Measurements from ENCODE around the gene SLC9A4. TPM values are rescaled to one million over a fixed set of nuclear protein-coding genes. Genes with fewer than 3 reads are reported as not detected.
"Not testable (repeated sequence)": the region's sequence is repeated elsewhere in the genome, so short reads cannot be mapped to it uniquely, and the experiment has no call there.

Gene SLC9A4
- total RNA-seq, 1 donor = not detected

- Histone ChIP-seq H3K9me3 (ENCODE audit: low read depth, low read length) (no peaks in the 10 kb centered on the region), H3K4me1 (ENCODE audit: insufficient read depth, low read length) (no peaks in the 10 kb centered on the region), H4K20me1 (ENCODE audit: insufficient read depth, low read length) (no peaks in the 10 kb centered on the region), H3K27me3 (ENCODE audit: insufficient read depth, low read length) (no peaks in the 10 kb centered on the region), H3K27ac (ENCODE audit: low read depth, low read length) (no peak overlapping the region), H3K4me2 (ENCODE audit: insufficient read depth, low read length) (no peak overlapping the region), H2AFZ (ENCODE audit: low read length) (no peak overlapping the region), H3K4me3 (ENCODE audit: insufficient read depth, low read length) (no peak overlapping the region), H3K79me2 (ENCODE audit: insufficient read depth, low read length) (no peaks in the 10 kb centered on the region), H3K36me3 (ENCODE audit: insufficient read depth, low read length) (no peaks in the 10 kb centered on the region)
- DNase-seq (ENCODE audit: insufficient read length, low spot score, missing footprints) = no peak
- TF ChIP-seq, protein P1, sequence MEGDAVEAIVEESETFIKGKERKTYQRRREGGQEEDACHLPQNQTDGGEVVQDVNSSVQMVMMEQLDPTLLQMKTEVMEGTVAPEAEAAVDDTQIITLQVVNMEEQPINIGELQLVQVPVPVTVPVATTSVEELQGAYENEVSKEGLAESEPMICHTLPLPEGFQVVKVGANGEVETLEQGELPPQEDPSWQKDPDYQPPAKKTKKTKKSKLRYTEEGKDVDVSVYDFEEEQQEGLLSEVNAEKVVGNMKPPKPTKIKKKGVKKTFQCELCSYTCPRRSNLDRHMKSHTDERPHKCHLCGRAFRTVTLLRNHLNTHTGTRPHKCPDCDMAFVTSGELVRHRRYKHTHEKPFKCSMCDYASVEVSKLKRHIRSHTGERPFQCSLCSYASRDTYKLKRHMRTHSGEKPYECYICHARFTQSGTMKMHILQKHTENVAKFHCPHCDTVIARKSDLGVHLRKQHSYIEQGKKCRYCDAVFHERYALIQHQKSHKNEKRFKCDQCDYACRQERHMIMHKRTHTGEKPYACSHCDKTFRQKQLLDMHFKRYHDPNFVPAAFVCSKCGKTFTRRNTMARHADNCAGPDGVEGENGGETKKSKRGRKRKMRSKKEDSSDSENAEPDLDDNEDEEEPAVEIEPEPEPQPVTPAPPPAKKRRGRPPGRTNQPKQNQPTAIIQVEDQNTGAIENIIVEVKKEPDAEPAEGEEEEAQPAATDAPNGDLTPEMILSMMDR (IDR thresholded peaks at IDR 0.05; ENCODE audit: extremely low read depth, low read depth, low read length) = no peak
Measured at GRCh38 chr2:102553601-102554000, 80.6 kb downstream of the SLC9A4 start.

GRCh38 chr2:102558463-102558862, 85.4 kb downstream of the SLC9A4 start:
- DNase-seq (ENCODE audit: insufficient read length, low spot score, missing footprints) = no peak
- H3K9me3 ChIP-seq (ENCODE audit: low read depth, low read length) = no peaks in the 10 kb centered on the region
- no peaks in the 10 kb centered on the region for H3K27me3 ChIP-seq (ENCODE audit: insufficient read depth, low read length)
- no peak overlapping the region for H3K4me3 ChIP-seq (ENCODE audit: insufficient read depth, low read length)
- no peaks in the 10 kb centered on the region for H3K79me2 ChIP-seq (ENCODE audit: insufficient read depth, low read length)
- TF ChIP-seq, protein P1 (IDR thresholded peaks at IDR 0.05; ENCODE audit: extremely low read depth, low read depth, low read length) = no peak
- H3K4me2 ChIP-seq (ENCODE audit: insufficient read depth, low read length) = no peak overlapping the region
- no peaks in the 10 kb centered on the region for H3K36me3 ChIP-seq (ENCODE audit: insufficient read depth, low read length)
- no peaks in the 10 kb centered on the region for H3K4me1 ChIP-seq (ENCODE audit: insufficient read depth, low read length)
- H2AFZ ChIP-seq (ENCODE audit: low read length) = no peak overlapping the region
- no peaks in the 10 kb centered on the region for H4K20me1 ChIP-seq (ENCODE audit: insufficient read depth, low read length)
- no peak overlapping the region for H3K27ac ChIP-seq (ENCODE audit: low read depth, low read length)

- H4K20me1 ChIP-seq (ENCODE audit: insufficient read depth, low read length); H3K4me3 ChIP-seq (ENCODE audit: insufficient read depth, low read length); H3K27me3 ChIP-seq (ENCODE audit: insufficient read depth, low read length); H3K4me2 ChIP-seq (ENCODE audit: insufficient read depth, low read length); H3K27ac ChIP-seq (ENCODE audit: low read depth, low read length); H3K36me3 ChIP-seq (ENCODE audit: insufficient read depth, low read length); DNase-seq (ENCODE audit: insufficient read length, low spot score, missing footprints); H3K9me3 ChIP-seq (ENCODE audit: low read depth, low read length); H3K79me2 ChIP-seq (ENCODE audit: insufficient read depth, low read length); H3K4me1 ChIP-seq (ENCODE audit: insufficient read depth, low read length); H2AFZ ChIP-seq (ENCODE audit: low read length): not testable (repeated sequence)
Measured at GRCh38 chr2:102562542-102562941, 89.5 kb downstream of the SLC9A4 start.

GRCh38 chr2:102575888-102576287, 102.9 kb downstream of the SLC9A4 start:
- Histone ChIP-seq H4K20me1 (ENCODE audit: insufficient read depth, low read length) (no peaks in the 10 kb centered on the region), H3K79me2 (ENCODE audit: insufficient read depth, low read length) (no peaks in the 10 kb centered on the region), H3K27me3 (ENCODE audit: insufficient read depth, low read length) (no peaks in the 10 kb centered on the region), H2AFZ (ENCODE audit: low read length) (no peak overlapping the region), H3K4me3 (ENCODE audit: insufficient read depth, low read length) (no peak overlapping the region), H3K4me1 (ENCODE audit: insufficient read depth, low read length) (no peaks in the 10 kb centered on the region), H3K36me3 (ENCODE audit: insufficient read depth, low read length) (no peaks in the 10 kb centered on the region), H3K27ac (ENCODE audit: low read depth, low read length) (no peak overlapping the region), H3K9me3 (ENCODE audit: low read depth, low read length) (peaks cover 3% of the 10 kb centered on the region), H3K4me2 (ENCODE audit: insufficient read depth, low read length) (no peak overlapping the region)
- TF ChIP-seq, protein P1 (IDR thresholded peaks at IDR 0.05; ENCODE audit: extremely low read depth, low read depth, low read length) = no peak
- no peak for DNase-seq (ENCODE audit: insufficient read length, low spot score, missing footprints)

Data from osteoblast (primary cell).